ENCODE data around the gene ZDHHC8. TPM values are rescaled to one million over a fixed set of nuclear protein-coding genes. Genes with fewer than 3 reads are reported as not detected.
"Not testable (repeated sequence)": the region's sequence is repeated elsewhere in the genome, so short reads cannot be mapped to it uniquely, and the experiment has no call there.

Gene ZDHHC8
- total RNA-seq, 1 donor from 2014 or later, result 118 TPM

GRCh38 chr22:20156611-20157429 is 25.2 kb downstream of the ZDHHC8 start:
- peak; percentile 93 for DNase-seq (ENCODE audit: low spot score)

GRCh38 chr22:20157430-20158183 is 26.0 kb downstream of the ZDHHC8 start:
- peaks cover 4% of the 10 kb centered on the region for H3K27me3 Mint-ChIP-seq (ENCODE audit: unreplicated experiment)
- no peaks in the 10 kb centered on the region for H3K4me1 Mint-ChIP-seq (ENCODE audit: unreplicated experiment)

More at GRCh38 chr22:20156611-20157429, 25.2 kb downstream of the ZDHHC8 start:
- Mint-ChIP-seq H3K9me3 (ENCODE audit: unreplicated experiment) (no peaks in the 10 kb centered on the region), H3K27ac (ENCODE audit: unreplicated experiment) (no peak overlapping the region), H3K27me3 (ENCODE audit: unreplicated experiment) (peaks cover 7% of the 10 kb centered on the region), H3K4me3 (ENCODE audit: unreplicated experiment) (no peak overlapping the region), H3K4me1 (ENCODE audit: unreplicated experiment) (no peaks in the 10 kb centered on the region), H3K36me3 (ENCODE audit: low read depth, unreplicated experiment) (no peaks in the 10 kb centered on the region)
- peak; percentile 99 for TF ChIP-seq CTCF (IDR thresholded peaks at IDR 0.05; ENCODE audit: unreplicated experiment)

GRCh38 chr22:20158391-20159036 is 26.9 kb downstream of the ZDHHC8 start:
- no peak for TF ChIP-seq CTCF (IDR thresholded peaks at IDR 0.05; ENCODE audit: unreplicated experiment)
- no peak overlapping the region for H3K27ac Mint-ChIP-seq (ENCODE audit: unreplicated experiment)

More at GRCh38 chr22:20157430-20158183, 26.0 kb downstream of the ZDHHC8 start:
- no peak for TF ChIP-seq CTCF (IDR thresholded peaks at IDR 0.05; ENCODE audit: unreplicated experiment)
- DNase-seq (ENCODE audit: low spot score), result no peak
- Mint-ChIP-seq H3K4me3 (ENCODE audit: unreplicated experiment) (no peak overlapping the region), H3K36me3 (ENCODE audit: low read depth, unreplicated experiment) (no peaks in the 10 kb centered on the region), H3K9me3 (ENCODE audit: unreplicated experiment) (no peaks in the 10 kb centered on the region), H3K27ac (ENCODE audit: unreplicated experiment) (no peak overlapping the region)

GRCh38 chr22:20159076-20159475 is 27.5 kb downstream of the ZDHHC8 start:
- no peaks in the 10 kb centered on the region for H3K4me1 Mint-ChIP-seq (ENCODE audit: unreplicated experiment)
- no peak overlapping the region for H3K4me3 Mint-ChIP-seq (ENCODE audit: unreplicated experiment)
- no peak overlapping the region for H3K27ac Mint-ChIP-seq (ENCODE audit: unreplicated experiment)
- no peaks in the 10 kb centered on the region for H3K9me3 Mint-ChIP-seq (ENCODE audit: unreplicated experiment)
- H3K27me3 Mint-ChIP-seq (ENCODE audit: unreplicated experiment), result peaks cover 2% of the 10 kb centered on the region
- no peak for DNase-seq (ENCODE audit: low spot score)
- peaks cover under 1% of the 10 kb centered on the region for H3K36me3 Mint-ChIP-seq (ENCODE audit: low read depth, unreplicated experiment)
- no peak for TF ChIP-seq CTCF (IDR thresholded peaks at IDR 0.05; ENCODE audit: unreplicated experiment)

More at GRCh38 chr22:20158391-20159036, 26.9 kb downstream of the ZDHHC8 start:
- no peak for DNase-seq (ENCODE audit: low spot score)
- Mint-ChIP-seq H3K4me3 (ENCODE audit: unreplicated experiment) (no peak overlapping the region), H3K4me1 (ENCODE audit: unreplicated experiment) (no peaks in the 10 kb centered on the region), H3K27me3 (ENCODE audit: unreplicated experiment) (peaks cover 4% of the 10 kb centered on the region), H3K36me3 (ENCODE audit: low read depth, unreplicated experiment) (no peaks in the 10 kb centered on the region), H3K9me3 (ENCODE audit: unreplicated experiment) (no peaks in the 10 kb centered on the region)

- not testable (repeated sequence) for H3K4me1 Mint-ChIP-seq (ENCODE audit: unreplicated experiment); DNase-seq (ENCODE audit: low spot score); H3K4me3 Mint-ChIP-seq (ENCODE audit: unreplicated experiment); H3K27ac Mint-ChIP-seq (ENCODE audit: unreplicated experiment); H3K9me3 Mint-ChIP-seq (ENCODE audit: unreplicated experiment); H3K27me3 Mint-ChIP-seq (ENCODE audit: unreplicated experiment); H3K36me3 Mint-ChIP-seq (ENCODE audit: low read depth, unreplicated experiment)
Observed at GRCh38 chr22:20159531-20159930, 27.9 kb downstream of the ZDHHC8 start.

Measured in endothelial cell (in vitro differentiated cells).